Neural crest cell (in vitro differentiated cells): ENCODE data around the gene GATB. TPM values are rescaled to one million over a fixed set of nuclear protein-coding genes. Genes with fewer than 3 reads are reported as not detected.
"Not testable (repeated sequence)": the region's sequence is repeated elsewhere in the genome, so short reads cannot be mapped to it uniquely, and the experiment has no call there.

ENCODE experiments used
- DNase-seq: peaks from one replicate; pipeline ENCODE4 v3.0.0; 2021; ENCODE audit warnings: low read depth, mixed read lengths, low spot score
- H3K27ac Mint-ChIP-seq: one replicate; pipeline ENCODE4 v1.8.0; 2021; ENCODE audit warnings: mild to moderate bottlenecking, mixed read lengths; ENCODE audit not compliant: unreplicated experiment
- H3K27me3 Mint-ChIP-seq: 2 replicates; pipeline ENCODE4 v1.8.0; 2021; ENCODE audit warnings: low read depth, mild to moderate bottlenecking, mixed read lengths
- H3K36me3 Mint-ChIP-seq: 2 replicates; pipeline ENCODE4 v1.8.0; 2021; ENCODE audit warnings: low read depth, mild to moderate bottlenecking, mixed read lengths
- H3K4me1 Mint-ChIP-seq: 2 replicates; pipeline ENCODE4 v1.8.0; 2021; ENCODE audit warnings: mixed read lengths
- H3K4me3 Mint-ChIP-seq: one replicate; pipeline ENCODE4 v1.8.0; 2021; ENCODE audit warnings: mild to moderate bottlenecking, mixed read lengths
- H3K9me3 Mint-ChIP-seq: 2 replicates; pipeline ENCODE4 v1.8.0; 2021; ENCODE audit warnings: mixed read lengths
- CTCF ChIP-seq: fragments of 200-600 bp; sonication (generic); conservative IDR thresholded peaks from 2 replicates; pipeline ENCODE4 v1.5.0; 2021; ENCODE audit warnings: antibody characterized with exemption, mild to moderate bottlenecking
- total RNA-seq: library from RNA; stranded (reverse); gene quantifications from 2 replicates; pipeline ENCODE4 v1.2.1, GENCODE V29; 2021

GATB gene
- total RNA-seq, 1 donor from 2014 or later = 24.9 TPM

DNA sequence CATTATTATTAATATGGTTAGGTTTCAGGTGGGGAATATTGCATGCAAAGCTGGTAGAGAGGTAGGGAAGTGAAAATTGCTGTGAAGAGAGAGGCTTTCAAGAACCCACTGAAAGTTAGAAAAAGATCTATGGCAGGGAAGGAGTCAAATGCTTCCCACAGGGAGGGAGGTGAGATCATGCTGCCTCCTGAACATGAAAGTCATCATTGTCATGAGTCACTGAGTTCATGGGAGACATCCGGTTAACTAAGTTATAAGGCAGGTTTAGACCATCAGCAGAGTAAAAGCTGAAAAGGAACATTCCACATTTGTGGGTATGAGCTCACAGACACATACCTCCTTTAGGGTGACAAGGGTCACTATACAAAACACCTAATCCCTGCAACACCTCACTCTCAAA, 16.2 kb downstream of the GATB start:
- no peak for TF ChIP-seq CTCF

GRCh38 chr4:151743894-151744293, 16.9 kb downstream of the GATB start:
- peaks cover 6% of the 10 kb centered on the region for H3K4me1 Mint-ChIP-seq
- H3K4me3 Mint-ChIP-seq = no peak overlapping the region
- DNase-seq = no peak
- no peak for TF ChIP-seq CTCF
- H3K36me3 Mint-ChIP-seq = peaks cover 5% of the 10 kb centered on the region
- no peak overlapping the region for H3K27ac Mint-ChIP-seq
- peaks cover 4% of the 10 kb centered on the region for H3K9me3 Mint-ChIP-seq
- H3K27me3 Mint-ChIP-seq = no peaks in the 10 kb centered on the region

More for the DNA sequence above, 16.2 kb downstream of the GATB start:
- Mint-ChIP-seq H3K36me3 (peaks cover 6% of the 10 kb centered on the region), H3K4me1 (peaks cover 6% of the 10 kb centered on the region), H3K27ac (no peak overlapping the region), H3K4me3 (no peak overlapping the region), H3K9me3 (peaks cover 4% of the 10 kb centered on the region), H3K27me3 (no peaks in the 10 kb centered on the region)
- no peak for DNase-seq

DNA sequence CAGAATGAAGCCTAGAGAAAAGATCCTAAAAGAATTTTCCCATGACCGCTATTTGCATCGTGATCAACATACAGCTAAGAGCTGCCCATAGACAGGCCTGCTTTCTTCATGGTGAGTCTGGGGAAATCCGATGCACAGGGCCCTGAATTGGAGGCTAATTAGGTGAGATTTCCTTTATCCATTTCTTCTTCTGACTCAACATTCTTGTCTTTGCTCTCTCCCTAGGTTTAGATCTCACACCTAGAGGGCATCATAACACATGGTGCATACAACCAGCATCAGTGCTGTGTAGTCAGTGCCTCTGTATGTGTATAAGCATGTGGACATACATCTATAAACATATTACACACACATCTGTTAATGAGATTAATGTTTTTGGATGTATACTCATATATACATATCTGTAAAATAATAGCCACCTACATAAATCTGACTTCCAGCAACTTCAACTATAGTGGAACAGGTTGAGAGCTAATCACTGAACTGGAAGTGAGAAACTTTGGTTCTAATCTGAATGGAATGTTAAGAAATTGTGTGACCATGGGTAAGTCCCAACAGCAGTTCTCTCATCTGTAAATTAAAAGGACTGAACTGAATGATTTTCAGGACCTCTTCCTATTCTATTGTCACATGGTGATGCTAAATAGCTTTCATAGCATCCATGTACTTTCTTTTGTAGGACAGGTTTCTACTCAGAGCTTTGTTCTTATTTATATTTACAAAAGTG, 17.5 kb downstream of the GATB start:
- no peak overlapping the region for H3K4me3 Mint-ChIP-seq

GRCh38 chr4:151738720-151739517, 21.9 kb downstream of the GATB start:
- H3K27ac Mint-ChIP-seq = no peak overlapping the region
- no peak overlapping the region for H3K4me3 Mint-ChIP-seq
- H3K36me3 Mint-ChIP-seq = peaks cover 39% of the 10 kb centered on the region
- no peaks in the 10 kb centered on the region for H3K4me1 Mint-ChIP-seq
- peaks cover 19% of the 10 kb centered on the region for H3K9me3 Mint-ChIP-seq
- H3K27me3 Mint-ChIP-seq = no peaks in the 10 kb centered on the region
- no peak for TF ChIP-seq CTCF
- DNase-seq = no peak

More for the DNA sequence above, 17.5 kb downstream of the GATB start:
- H3K27me3 Mint-ChIP-seq = no peaks in the 10 kb centered on the region
- no peak for DNase-seq
- peaks cover 11% of the 10 kb centered on the region for H3K36me3 Mint-ChIP-seq
- peaks cover 6% of the 10 kb centered on the region for H3K4me1 Mint-ChIP-seq
- no peak overlapping the region for H3K27ac Mint-ChIP-seq
- peaks cover 6% of the 10 kb centered on the region for H3K9me3 Mint-ChIP-seq
- TF ChIP-seq CTCF = no peak

DNA sequence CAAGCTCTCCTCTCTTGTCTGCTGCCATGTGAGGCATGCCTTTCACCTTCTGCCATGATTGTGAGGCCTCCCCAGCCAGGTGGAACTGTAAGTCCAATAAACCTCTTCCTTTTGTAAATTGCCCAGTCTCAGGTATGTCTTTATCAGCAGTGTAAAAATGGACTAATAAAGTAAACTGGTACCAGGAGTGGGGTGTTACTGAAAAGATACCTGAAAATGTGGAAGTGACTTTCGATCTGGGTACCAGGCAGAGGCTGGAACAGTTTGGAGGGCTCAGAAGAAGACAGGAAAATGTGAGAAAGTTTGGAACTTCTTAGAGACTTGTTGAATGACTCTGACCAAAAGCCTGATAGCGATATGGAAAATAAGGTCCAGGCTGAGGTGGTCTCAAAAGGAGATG, 24.0 kb downstream of the GATB start:
- Mint-ChIP-seq H3K9me3 (peaks cover 19% of the 10 kb centered on the region), H3K36me3 (peaks cover 52% of the 10 kb centered on the region)
- not testable (repeated sequence) for H3K4me3 Mint-ChIP-seq, DNase-seq, H3K27ac Mint-ChIP-seq, H3K4me1 Mint-ChIP-seq, H3K27me3 Mint-ChIP-seq

GRCh38 chr4:151736361-151736760, 24.4 kb downstream of the GATB start:
- Mint-ChIP-seq H3K4me1 (no peaks in the 10 kb centered on the region), H3K36me3 (peaks cover 52% of the 10 kb centered on the region), H3K9me3 (peaks cover 19% of the 10 kb centered on the region), H3K4me3 (no peak overlapping the region), H3K27me3 (no peaks in the 10 kb centered on the region), H3K27ac (no peak overlapping the region)
- no peak for DNase-seq
- no peak for TF ChIP-seq CTCF

DNA sequence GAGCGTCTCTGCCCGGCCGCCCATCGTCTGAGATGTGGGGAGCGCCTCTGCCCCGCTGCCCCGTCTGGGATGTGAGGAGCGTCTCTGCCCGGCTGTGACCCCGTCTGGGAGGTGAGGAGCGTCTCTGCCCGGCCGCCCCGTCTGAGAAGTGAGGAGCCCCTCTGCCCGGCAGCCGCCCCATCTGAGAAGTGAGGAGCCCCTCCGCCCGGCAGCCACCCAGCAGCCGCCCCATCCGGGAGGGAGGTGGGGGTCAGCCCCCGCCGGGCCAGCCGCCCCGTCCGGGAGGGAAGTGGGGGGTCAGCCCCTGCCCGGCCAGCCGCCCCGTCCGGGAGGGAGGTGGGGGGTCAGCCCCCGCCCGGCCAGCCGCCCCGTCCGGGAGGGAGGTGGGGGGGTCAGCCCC, 29.1 kb downstream of the GATB start:
- H3K27me3 Mint-ChIP-seq, DNase-seq, H3K27ac Mint-ChIP-seq, H3K4me3 Mint-ChIP-seq, H3K4me1 Mint-ChIP-seq: not testable (repeated sequence)
- H3K9me3 Mint-ChIP-seq = peaks cover 15% of the 10 kb centered on the region
- H3K36me3 Mint-ChIP-seq = peaks cover 40% of the 10 kb centered on the region
